Measurements from ENCODE around the gene CRYBG2. TPM values are rescaled to one million over a fixed set of nuclear protein-coding genes. Genes with fewer than 3 reads are reported as not detected.

Gene CRYBG2
- total RNA-seq, 1 donor from 2014 or later: 3.0 TPM

DNA sequence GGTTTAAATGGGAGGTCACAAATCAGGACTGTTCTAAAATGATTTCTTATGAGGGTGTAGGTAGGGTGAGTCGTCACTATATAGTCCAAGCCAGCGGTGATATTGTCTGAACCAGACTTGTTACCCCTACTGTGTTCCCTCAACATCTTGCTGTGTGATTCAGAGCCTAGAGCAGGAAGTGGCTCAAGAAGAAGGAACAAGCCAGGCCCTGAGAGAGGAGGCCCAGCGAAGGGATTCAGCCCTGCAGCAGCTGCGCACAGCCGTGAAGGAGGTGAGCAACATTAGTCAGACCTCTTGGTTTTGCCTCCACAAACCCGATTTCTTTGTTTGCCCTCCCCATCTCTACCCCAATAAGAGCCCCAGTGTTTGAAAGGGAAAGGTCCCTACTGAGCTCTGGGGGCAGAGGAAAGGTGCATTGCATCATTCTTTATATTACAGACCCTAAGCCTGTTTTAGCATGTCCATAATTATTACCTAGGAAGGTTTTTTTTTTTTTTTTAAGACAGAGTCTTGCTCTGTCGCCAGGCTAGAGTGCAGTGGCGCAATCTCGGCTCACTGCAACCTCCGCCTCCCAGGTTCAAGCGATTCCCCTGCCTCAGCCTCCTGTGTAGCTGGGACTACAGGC, 79.0 kb downstream of the CRYBG2 start:
- peaks cover 30% of the 10 kb centered on the region for H3K4me1 Mint-ChIP-seq
- no peak overlapping the region for H3K27ac Mint-ChIP-seq
- Histone ChIP-seq H3K27me3 (no peaks in the 10 kb centered on the region), H3F3A (ENCODE audit: low read depth) (peaks cover 33% of the 10 kb centered on the region), H3K4me3 (no peak overlapping the region), H3K27ac (no peak overlapping the region), H2AFZ (replicated peaks) (no peak overlapping the region), H3K9ac (no peak overlapping the region), H4K20me1 (ENCODE audit: low read depth) (peaks cover 4% of the 10 kb centered on the region), H3K4me1 (no peaks in the 10 kb centered on the region), H3K36me3 (no peaks in the 10 kb centered on the region), H3K9me3 (ENCODE audit: low read depth) (no peaks in the 10 kb centered on the region), H3K79me2 (ENCODE audit: low read depth) (peaks cover under 1% of the 10 kb centered on the region), H3K4me2 (no peak overlapping the region)
- no peaks in the 10 kb centered on the region for H3K9me3 Mint-ChIP-seq
- H3K27me3 Mint-ChIP-seq (ENCODE audit: insufficient read depth, low read depth): peaks cover 6% of the 10 kb centered on the region
- H3K36me3 Mint-ChIP-seq: peaks cover 51% of the 10 kb centered on the region
- no peak for DNase-seq (ENCODE audit: low spot score)
- no peak for TF ChIP-seq CTCF (IDR thresholded peaks at IDR 0.05)
- TF ChIP-seq EZH2 (IDR thresholded peaks at IDR 0.05): no peak
- no peak for TF ChIP-seq EZH2phosphoT487 (IDR thresholded peaks at IDR 0.05)
- H3K4me3 Mint-ChIP-seq: no peak overlapping the region

Other genes with a start within 250 kb of the CRYBG2 start
- 11.0 and 12.0 TPM in 2 replicates for gene PDIK1L, start 242.3 kb downstream of the CRYBG2 start, total RNA-seq (ENCODE audit: low replicate concordance)
- gene FAM110D, start 195.1 kb downstream of the CRYBG2 start, total RNA-seq (ENCODE audit: low replicate concordance): 0.28 and 0.50 TPM in 2 replicates
- not detected in 2 replicates for gene C1orf232, start 185.2 kb downstream of the CRYBG2 start, total RNA-seq (ENCODE audit: low replicate concordance)
- gene ZNF593, start 184.2 kb downstream of the CRYBG2 start, total RNA-seq (ENCODE audit: low replicate concordance): 3.3 and 13.3 TPM in 2 replicates
- gene ZNF593OS, start 182.3 kb downstream of the CRYBG2 start, total RNA-seq (ENCODE audit: low replicate concordance): 0.67 and 2.1 TPM in 2 replicates
- gene CNKSR1, start 176.6 kb downstream of the CRYBG2 start, total RNA-seq (ENCODE audit: low replicate concordance): 7.8 and 13.0 TPM in 2 replicates
- 0.40 TPM in 1 of 2 replicates, not detected in the other for gene CATSPER4, start 163.5 kb downstream of the CRYBG2 start, total RNA-seq (ENCODE audit: low replicate concordance)
- 41.4 and 54.1 TPM in 2 replicates for gene CEP85, start 119.9 kb downstream of the CRYBG2 start, total RNA-seq (ENCODE audit: low replicate concordance)
- gene SH3BGRL3, start 74.0 kb downstream of the CRYBG2 start, total RNA-seq (ENCODE audit: low replicate concordance): 15.6 and 41.9 TPM in 2 replicates
- gene UBXN11, start 47.5 kb downstream of the CRYBG2 start, total RNA-seq (ENCODE audit: low replicate concordance): 5.9 and 10.2 TPM in 2 replicates
- 2.5 and 7.3 TPM in 2 replicates for gene CD52, start 36.2 kb downstream of the CRYBG2 start, total RNA-seq (ENCODE audit: low replicate concordance)
- gene ZNF683, start 18.6 kb upstream of the CRYBG2 start, total RNA-seq (ENCODE audit: low replicate concordance): not detected in 2 replicates
- gene LIN28A, start 56.7 kb upstream of the CRYBG2 start, total RNA-seq (ENCODE audit: low replicate concordance): 1,311 and 1,384 TPM in 2 replicates
- gene DHDDS, start 78.2 kb upstream of the CRYBG2 start, total RNA-seq (ENCODE audit: low replicate concordance): 30.5 and 43.0 TPM in 2 replicates
- 831 and 964 TPM in 2 replicates for gene HMGN2, start 118.3 kb upstream of the CRYBG2 start, total RNA-seq (ENCODE audit: low replicate concordance)
- gene RPS6KA1, start 175.6 kb upstream of the CRYBG2 start, total RNA-seq (ENCODE audit: low replicate concordance): 18.7 and 43.9 TPM in 2 replicates

All from neural progenitor cell (in vitro differentiated cells).